OCI-LY7 (cell line): ENCODE results near the gene CRTC1.

Experiments
- CTCF ChIP-seq: fragments of 200-600 bp; sonication (generic); conservative IDR thresholded peaks from 2 replicates; pipeline ENCODE4 v1.5.1; 2014; ENCODE audit warnings: mild to moderate bottlenecking, antibody characterized with exemption, low read length, moderate library complexity, mixed read lengths
- EZH2phosphoT487 ChIP-seq: fragments of 200-600 bp; sonication (generic); IDR thresholded peaks from 2 replicates; pipeline ENCODE4 v1.6.1; 2018; ENCODE audit warnings: low read depth, borderline replicate concordance, mild to moderate bottlenecking, mixed run types, antibody characterized with exemption, low read length, moderate library complexity, mixed read lengths

DNA sequence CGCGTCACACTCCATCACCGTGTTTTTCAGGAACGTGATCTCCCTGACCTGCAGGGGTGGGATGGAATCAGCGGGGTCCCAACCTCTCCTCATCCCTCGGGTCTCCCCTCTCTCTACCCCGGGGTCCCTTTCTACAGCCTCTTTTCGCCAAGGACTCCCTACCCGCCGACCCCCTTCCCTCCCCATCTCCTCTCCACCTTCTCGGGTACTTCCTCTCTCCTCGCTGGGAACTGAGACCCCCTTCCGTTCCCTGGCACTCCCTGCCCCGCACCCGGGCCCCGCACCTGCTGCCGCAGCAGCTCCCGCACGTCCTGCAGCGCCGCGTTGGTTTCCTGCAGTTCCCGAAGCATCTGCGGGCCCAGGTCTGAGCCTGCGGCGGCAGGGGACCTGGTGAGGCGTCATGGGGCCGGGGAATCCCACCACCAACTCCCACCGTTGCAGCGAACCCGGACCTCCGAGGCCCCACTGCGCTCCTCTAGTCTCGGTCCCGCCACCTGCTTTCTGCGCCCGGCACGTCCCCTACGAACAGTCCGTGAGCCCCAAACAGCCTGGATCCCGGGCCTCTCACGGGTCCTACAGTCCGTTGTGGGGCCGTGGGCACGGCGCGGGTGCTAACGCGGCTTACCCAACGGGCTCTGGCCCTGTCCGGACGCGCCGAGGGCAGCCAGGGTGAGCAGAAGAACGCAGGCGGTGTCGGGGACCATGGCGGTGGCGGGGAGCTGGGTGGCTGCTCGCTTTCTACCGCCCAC, 107.3 kb downstream of the CRTC1 start, which contains the start of gene COMP:
- TF ChIP-seq CTCF: no peak
- TF ChIP-seq EZH2phosphoT487: no peak
